Stromal cell of bone marrow (primary cell): ENCODE measurements around the gene HIVEP3.

Source experiments
- DNase-seq: peaks from one replicate; pipeline ENCODE4 v3.0.0-alpha.2; 2012; ENCODE audit warnings: low read depth

The HIVEP3 gene

GRCh38 chr1:41513383-41513735 is 405.4 kb downstream of the HIVEP3 start:
- no peak for DNase-seq

- no peak for DNase-seq
Observed at GRCh38 chr1:41512701-41513382, 405.9 kb downstream of the HIVEP3 start.

GRCh38 chr1:41511239-41511540 is 407.5 kb downstream of the HIVEP3 start:
- DNase-seq, result no peak

GRCh38 chr1:41510531-41511238 is 408.0 kb downstream of the HIVEP3 start:
- no peak for DNase-seq

GRCh38 chr1:41509270-41509671 is 409.5 kb downstream of the HIVEP3 start:
- DNase-seq, result no peak

- no peak for DNase-seq
Observed at GRCh38 chr1:41508290-41508689, 410.4 kb downstream of the HIVEP3 start.

- DNase-seq, result no peak
Observed at GRCh38 chr1:41507836-41508235, 410.9 kb downstream of the HIVEP3 start.

GRCh38 chr1:41507110-41507720 is 411.5 kb downstream of the HIVEP3 start:
- DNase-seq, result no peak

- no peak for DNase-seq
Observed at GRCh38 chr1:41504114-41505035, 414.3 kb downstream of the HIVEP3 start.

- no peak for DNase-seq
Observed at GRCh38 chr1:41503538-41504113, 415.1 kb downstream of the HIVEP3 start.

GRCh38 chr1:41502912-41503311 is 415.8 kb downstream of the HIVEP3 start:
- DNase-seq, result no peak

- DNase-seq, result no peak
Observed at GRCh38 chr1:41501581-41501980, 417.1 kb downstream of the HIVEP3 start.

- no peak for DNase-seq
Observed at GRCh38 chr1:41500781-41501518, 417.8 kb downstream of the HIVEP3 start.

- DNase-seq, result no peak
Observed at GRCh38 chr1:41500378-41500777, 418.3 kb downstream of the HIVEP3 start.

GRCh38 chr1:41499591-41499990 is 419.1 kb downstream of the HIVEP3 start:
- DNase-seq, result no peak

- no peak for DNase-seq
Observed at GRCh38 chr1:41498804-41499203, 419.9 kb downstream of the HIVEP3 start.

GRCh38 chr1:41498391-41498790 is 420.3 kb downstream of the HIVEP3 start:
- DNase-seq, result no peak

- DNase-seq, result no peak
Observed at GRCh38 chr1:41497461-41498030, 421.2 kb downstream of the HIVEP3 start.

GRCh38 chr1:41497056-41497440 is 421.7 kb downstream of the HIVEP3 start:
- DNase-seq, result no peak

GRCh38 chr1:41496080-41497055 is 422.4 kb downstream of the HIVEP3 start:
- DNase-seq, result no peak
